ENCODE data around the gene PLA2G2F.

PLA2G2F gene

GRCh38 chr1:20107796-20108195, 31.3 kb upstream of the PLA2G2F start:
- TF ChIP-seq POLR2A (IDR thresholded peaks at IDR 0.05; ENCODE audit: low read length) (no peak), GATA1 (IDR thresholded peaks at IDR 0.05; ENCODE audit: low read depth, low read length) (no peak)
- DNase-seq, result no peak

- no peak for DNase-seq
- TF ChIP-seq POLR2A (IDR thresholded peaks at IDR 0.05; ENCODE audit: low read length) (no peak), GATA1 (IDR thresholded peaks at IDR 0.05; ENCODE audit: low read depth, low read length) (no peak)
These were observed 30.6 kb upstream of the PLA2G2F start for GRCh38 chr1:20108366-20109123.

GRCh38 chr1:20109223-20109856, 29.8 kb upstream of the PLA2G2F start:
- DNase-seq, result peak in 1 of 2 experiments; percentile 3
- TF ChIP-seq POLR2A (IDR thresholded peaks at IDR 0.05; ENCODE audit: low read length) (no peak), GATA1 (IDR thresholded peaks at IDR 0.05; ENCODE audit: low read depth, low read length) (no peak)

- DNase-seq, result no peak
These were observed 28.4 kb upstream of the PLA2G2F start for GRCh38 chr1:20110679-20111078.

GRCh38 chr1:20111452-20111851, 27.7 kb upstream of the PLA2G2F start:
- DNase-seq, result no peak

More at GRCh38 chr1:20110679-20111078, 28.4 kb upstream of the PLA2G2F start:
- no peak for TF ChIP-seq POLR2A (IDR thresholded peaks at IDR 0.05; ENCODE audit: low read length)

GRCh38 chr1:20112279-20113000, 26.7 kb upstream of the PLA2G2F start:
- TF ChIP-seq GATA1 (IDR thresholded peaks at IDR 0.05; ENCODE audit: low read depth, low read length) (no peak), POLR2A (IDR thresholded peaks at IDR 0.05; ENCODE audit: low read length) (no peak)
- no peak for DNase-seq

More at GRCh38 chr1:20111452-20111851, 27.7 kb upstream of the PLA2G2F start:
- TF ChIP-seq POLR2A (IDR thresholded peaks at IDR 0.05; ENCODE audit: low read length) (no peak), GATA1 (IDR thresholded peaks at IDR 0.05; ENCODE audit: low read depth, low read length) (no peak)

- TF ChIP-seq GATA1 (IDR thresholded peaks at IDR 0.05; ENCODE audit: low read depth, low read length) (no peak), POLR2A (IDR thresholded peaks at IDR 0.05; ENCODE audit: low read length) (no peak)
These were observed 25.0 kb upstream of the PLA2G2F start for GRCh38 chr1:20114021-20114648.

GRCh38 chr1:20115479-20115878, 23.6 kb upstream of the PLA2G2F start:
- TF ChIP-seq GATA1 (IDR thresholded peaks at IDR 0.05; ENCODE audit: low read depth, low read length) (no peak), POLR2A (IDR thresholded peaks at IDR 0.05; ENCODE audit: low read length) (no peak)
- no peak for DNase-seq

More at GRCh38 chr1:20114021-20114648, 25.0 kb upstream of the PLA2G2F start:
- DNase-seq, result no peak

- TF ChIP-seq GATA1 (IDR thresholded peaks at IDR 0.05; ENCODE audit: low read depth, low read length) (no peak), POLR2A (IDR thresholded peaks at IDR 0.05; ENCODE audit: low read length) (no peak)
- DNase-seq, result no peak
These were observed 23.2 kb upstream of the PLA2G2F start for GRCh38 chr1:20115916-20116315.

- TF ChIP-seq POLR2A (IDR thresholded peaks at IDR 0.05; ENCODE audit: low read length) (no peak), GATA1 (IDR thresholded peaks at IDR 0.05; ENCODE audit: low read depth, low read length) (no peak)
- no peak for DNase-seq
These were observed 21.9 kb upstream of the PLA2G2F start for GRCh38 chr1:20117236-20117635.

- DNase-seq, result no peak
- no peak for TF ChIP-seq POLR2A (IDR thresholded peaks at IDR 0.05; ENCODE audit: low read length)
- TF ChIP-seq GATA1 (IDR thresholded peaks at IDR 0.05; ENCODE audit: low read depth, low read length), result no peak
These were observed 19.8 kb upstream of the PLA2G2F start, which contains the start of gene PLA2G2D for GRCh38 chr1:20119347-20119746. Gene PLA2G2D (minus strand): TSS chr1:20119536. CDS start chr1:20119498, 38 bp downstream.

GRCh38 chr1:20120796-20121195, 18.3 kb upstream of the PLA2G2F start:
- TF ChIP-seq POLR2A (IDR thresholded peaks at IDR 0.05; ENCODE audit: low read length) (no peak), GATA1 (IDR thresholded peaks at IDR 0.05; ENCODE audit: low read depth, low read length) (no peak)
- DNase-seq, result no peak

GRCh38 chr1:20123722-20124455, 15.2 kb upstream of the PLA2G2F start:
- DNase-seq, result no peak
- TF ChIP-seq GATA1 (IDR thresholded peaks at IDR 0.05; ENCODE audit: low read depth, low read length) (no peak), POLR2A (IDR thresholded peaks at IDR 0.05; ENCODE audit: low read length) (no peak)

Data from erythroblast (primary cell).